Trophoblast cell (in vitro differentiated cells and primary cell): Measurements from ENCODE around the gene MEG3.

Source experiments
- DNase-seq, 2 donors: peaks; one replicate each; pipeline ENCODE4 v3.0.0-alpha.2; 2016
- H2AFZ ChIP-seq: 2 replicates; pipeline ENCODE4 v1.6.1; 2013; ENCODE audit warnings: low read length, moderate library complexity, mild to moderate bottlenecking; ENCODE audit not compliant: insufficient read depth, poor library complexity
- H2AK5ac ChIP-seq: 2 replicates; pipeline ENCODE4 v1.6.1; 2013; ENCODE audit warnings: mild to moderate bottlenecking, low read length
- H2BK120ac ChIP-seq: 2 replicates; pipeline ENCODE4 v1.6.1; 2013; ENCODE audit warnings: low read length, mild to moderate bottlenecking, moderate library complexity; ENCODE audit not compliant: insufficient read depth, poor library complexity
- H2BK12ac ChIP-seq: 2 replicates; pipeline ENCODE4 v1.6.1; 2013; ENCODE audit warnings: mild to moderate bottlenecking, low read length, moderate library complexity
- H2BK5ac ChIP-seq: 2 replicates; pipeline ENCODE4 v1.6.1; 2013; ENCODE audit warnings: low read length, low read depth, moderate library complexity, mild to moderate bottlenecking; ENCODE audit not compliant: poor library complexity
- H3K14ac ChIP-seq: 2 replicates; pipeline ENCODE4 v1.6.1; 2013; ENCODE audit warnings: mild to moderate bottlenecking, low read length
- H3K18ac ChIP-seq: 2 replicates; pipeline ENCODE4 v1.6.1; 2013; ENCODE audit warnings: mild to moderate bottlenecking, low read length
- H3K23ac ChIP-seq: 2 replicates; pipeline ENCODE4 v1.6.1; 2013; ENCODE audit warnings: low read length
- H3K27ac ChIP-seq: 2 replicates; pipeline ENCODE4 v1.5.1; 2013; ENCODE audit warnings: low read depth, mild to moderate bottlenecking, inconsistent platforms, low read length, moderate library complexity
- H3K27me3 ChIP-seq: 2 replicates; pipeline ENCODE4 v1.6.1; 2013; ENCODE audit warnings: inconsistent platforms, mild to moderate bottlenecking, low read length, moderate library complexity; ENCODE audit not compliant: insufficient read depth
- H3K36me3 ChIP-seq, 2 experiments: 1 replicate in 1 of 2; 2 replicates in 1 of 2; pipeline ENCODE4 v1.6.1; 2013; ENCODE audit warnings: low read length in 2 of 2, mild to moderate bottlenecking in 2 of 2, moderate library complexity in 1 of 2; ENCODE audit not compliant: insufficient read depth in 2 of 2, control insufficient read depth in 1 of 2
- H3K4ac ChIP-seq: 2 replicates; pipeline ENCODE4 v1.6.1; 2013; ENCODE audit warnings: low read depth, mild to moderate bottlenecking, low read length, moderate library complexity
- H3K4me1 ChIP-seq, 2 experiments: 1 replicate in 1 of 2; 2 replicates in 1 of 2; pipeline ENCODE4 v1.6.1; 2013; ENCODE audit warnings: low read length in 2 of 2, mild to moderate bottlenecking in 2 of 2, moderate library complexity in 1 of 2; ENCODE audit not compliant: insufficient read depth in 2 of 2, control insufficient read depth in 1 of 2
- H3K4me2 ChIP-seq: 2 replicates; pipeline ENCODE4 v1.6.1; 2013; ENCODE audit warnings: inconsistent platforms, mild to moderate bottlenecking, low read length, moderate library complexity
- H3K4me3 ChIP-seq: 2 replicates; pipeline ENCODE4 v1.5.1; 2013; ENCODE audit warnings: mild to moderate bottlenecking, low read depth, low read length, inconsistent platforms
- H3K79me1 ChIP-seq: one replicate; pipeline ENCODE4 v1.6.1; 2013; ENCODE audit warnings: low read length
- H3K79me2 ChIP-seq: 2 replicates; pipeline ENCODE4 v1.6.1; 2013; ENCODE audit warnings: low read length, mild to moderate bottlenecking; ENCODE audit not compliant: control insufficient read depth, insufficient read depth, poor library complexity
- H3K9ac ChIP-seq: 2 replicates; pipeline ENCODE4 v1.6.1; 2013; ENCODE audit warnings: mild to moderate bottlenecking, low read length
- H3K9me3 ChIP-seq: 2 replicates; pipeline ENCODE4 v1.6.1; 2013; ENCODE audit warnings: low read depth, mild to moderate bottlenecking, control low read depth, inconsistent platforms, low read length; ENCODE audit not compliant: insufficient read depth
- H4K12ac ChIP-seq: 2 replicates; pipeline ENCODE4 v1.6.1; 2013; ENCODE audit warnings: low read depth, mild to moderate bottlenecking, low read length, moderate library complexity
- H4K8ac ChIP-seq: 2 replicates; pipeline ENCODE4 v1.6.1; 2013; ENCODE audit warnings: low read depth, mild to moderate bottlenecking, low read length, moderate library complexity
- H4K91ac ChIP-seq: one replicate; pipeline ENCODE4 v1.6.1; 2013; ENCODE audit warnings: low read depth, mild to moderate bottlenecking, low read length, moderate library complexity
- WGBS: extraction: QIAGEN DNeasy Blood & Tissue Kit; methylation state at CpG from one replicate; pipeline ENCODE4 v1.1.7; 2013; ENCODE audit warnings: missing lambda C conversion rate; ENCODE audit not compliant: insufficient read length, insufficient coverage; ENCODE audit errors: extremely low coverage; 5-methylcytosine and 5-hydroxymethylcytosine counted together

Gene MEG3

GRCh38 chr14:100810435-100810834, 15.5 kb upstream of the MEG3 start:
- H3K18ac ChIP-seq, result no peak overlapping the region
- no peak overlapping the region for H4K12ac ChIP-seq
- H3K4me2 ChIP-seq, result no peak overlapping the region
- no peaks in the 10 kb centered on the region for H3K79me2 ChIP-seq
- no CpG with 5 or more reads among the region's 7 CpGs for WGBS
- no peak overlapping the region for H2BK5ac ChIP-seq
- H3K23ac ChIP-seq, result no peak overlapping the region
- peaks cover 2% of the 10 kb centered on the region for H3K27me3 ChIP-seq
- no peaks in the 10 kb centered on the region for H3K4me1 ChIP-seq
- H3K14ac ChIP-seq, result no peak overlapping the region
- peaks cover 47% of the 10 kb centered on the region for H3K9me3 ChIP-seq
- H3K79me1 ChIP-seq, result no peaks in the 10 kb centered on the region
- no peak overlapping the region for H4K8ac ChIP-seq
- no peak overlapping the region for H2BK120ac ChIP-seq
- no peak overlapping the region for H3K27ac ChIP-seq
- no peak for DNase-seq
- H2BK12ac ChIP-seq, result no peak overlapping the region
- no peak overlapping the region for H2AK5ac ChIP-seq
- H3K36me3 ChIP-seq, result no peaks in the 10 kb centered on the region
- H3K4me3 ChIP-seq, result no peak overlapping the region
- no peak overlapping the region for H3K4ac ChIP-seq
- no peak overlapping the region for H3K9ac ChIP-seq
- no peak overlapping the region for H2AFZ ChIP-seq
- no peak overlapping the region for H4K91ac ChIP-seq

GRCh38 chr14:100810861-100811461, 15.0 kb upstream of the MEG3 start:
- Histone ChIP-seq H3K23ac (no peak overlapping the region), H3K4me2 (no peak overlapping the region), H3K79me2 (no peaks in the 10 kb centered on the region), H2BK12ac (no peak overlapping the region), H3K4me1 (no peaks in the 10 kb centered on the region), H3K9me3 (peaks cover 47% of the 10 kb centered on the region), H4K8ac (no peak overlapping the region), H3K9ac (no peak overlapping the region), H3K36me3 (no peaks in the 10 kb centered on the region), H3K4me3 (no peak overlapping the region), H3K27ac (no peak overlapping the region), H2BK120ac (no peak overlapping the region), H2AFZ (no peak overlapping the region), H2BK5ac (no peak overlapping the region), H3K14ac (no peak overlapping the region), H3K27me3 (peaks cover 2% of the 10 kb centered on the region), H4K12ac (no peak overlapping the region), H3K4ac (no peak overlapping the region), H4K91ac (no peak overlapping the region), H3K79me1 (no peaks in the 10 kb centered on the region), H2AK5ac (no peak overlapping the region), H3K18ac (no peak overlapping the region)
- no peak for DNase-seq
- WGBS, result no CpG with 5 or more reads among the region's 21 CpGs

DNA sequence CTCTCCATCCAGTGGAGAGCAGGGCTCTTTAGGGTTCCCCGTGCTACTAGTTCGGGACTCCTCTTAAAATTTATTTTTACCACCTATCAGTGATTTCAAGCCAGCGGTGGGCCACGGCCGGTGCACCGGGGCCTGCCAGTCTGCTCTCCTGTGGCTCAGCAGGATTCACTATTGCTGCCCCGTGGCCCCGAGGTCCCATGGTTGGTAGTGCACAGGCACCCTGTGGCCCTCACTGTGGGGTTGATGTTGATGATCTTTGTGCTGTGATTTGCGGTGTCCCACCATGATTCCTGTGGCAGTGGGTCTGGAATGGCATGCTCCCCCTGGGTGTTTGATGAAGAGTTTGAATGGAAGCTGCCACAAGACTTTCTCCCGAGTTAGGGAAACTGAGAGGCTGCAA, 12.6 kb upstream of the MEG3 start:
- H4K8ac ChIP-seq, result no peak overlapping the region
- H2BK5ac ChIP-seq, result no peak overlapping the region
- H4K91ac ChIP-seq, result no peak overlapping the region
- H3K4ac ChIP-seq, result no peak overlapping the region
- no peak overlapping the region for H3K4me2 ChIP-seq
- DNase-seq, result no peak
- H3K79me1 ChIP-seq, result no peaks in the 10 kb centered on the region
- H3K4me3 ChIP-seq, result no peak overlapping the region
- no peak overlapping the region for H2BK120ac ChIP-seq
- no peak overlapping the region for H4K12ac ChIP-seq
- H3K9ac ChIP-seq, result no peak overlapping the region
- no peaks in the 10 kb centered on the region for H3K36me3 ChIP-seq
- no peak overlapping the region for H2BK12ac ChIP-seq
- WGBS, result no CpG with 5 or more reads among the region's 10 CpGs
- no peak overlapping the region for H3K23ac ChIP-seq
- no peak overlapping the region for H3K14ac ChIP-seq
- no peak overlapping the region for H3K18ac ChIP-seq
- H3K4me1 ChIP-seq, result no peaks in the 10 kb centered on the region
- no peak overlapping the region for H2AK5ac ChIP-seq
- H3K9me3 ChIP-seq, result peaks cover 37% of the 10 kb centered on the region
- H3K79me2 ChIP-seq, result no peaks in the 10 kb centered on the region
- H3K27ac ChIP-seq, result no peak overlapping the region
- H2AFZ ChIP-seq, result no peak overlapping the region
- peaks cover 2% of the 10 kb centered on the region for H3K27me3 ChIP-seq

- no peak overlapping the region for H2BK5ac ChIP-seq
- no peaks in the 10 kb centered on the region for H3K79me1 ChIP-seq
- DNase-seq, result no peak
- H3K23ac ChIP-seq, result no peak overlapping the region
- no peak overlapping the region for H2AK5ac ChIP-seq
- no peak overlapping the region for H2AFZ ChIP-seq
- no peak overlapping the region for H3K9ac ChIP-seq
- H3K18ac ChIP-seq, result no peak overlapping the region
- peaks cover 20% of the 10 kb centered on the region for H3K9me3 ChIP-seq
- no peak overlapping the region for H3K4me3 ChIP-seq
- H4K12ac ChIP-seq, result no peak overlapping the region
- H3K79me2 ChIP-seq, result no peaks in the 10 kb centered on the region
- no peak overlapping the region for H3K4me2 ChIP-seq
- WGBS, result no CpG with 5 or more reads among the region's 15 CpGs
- H3K14ac ChIP-seq, result no peak overlapping the region
- H3K27ac ChIP-seq, result no peak overlapping the region
- no peaks in the 10 kb centered on the region for H3K4me1 ChIP-seq
- no peaks in the 10 kb centered on the region for H3K36me3 ChIP-seq
- no peak overlapping the region for H2BK12ac ChIP-seq
- no peak overlapping the region for H3K4ac ChIP-seq
- no peak overlapping the region for H2BK120ac ChIP-seq
- no peak overlapping the region for H4K91ac ChIP-seq
- H4K8ac ChIP-seq, result no peak overlapping the region
- H3K27me3 ChIP-seq, result peaks cover 2% of the 10 kb centered on the region
These were observed 10.2 kb upstream of the MEG3 start for GRCh38 chr14:100815478-100816285.
